Measurements from ENCODE around the gene MCF2L2.

Gene MCF2L2

DNA sequence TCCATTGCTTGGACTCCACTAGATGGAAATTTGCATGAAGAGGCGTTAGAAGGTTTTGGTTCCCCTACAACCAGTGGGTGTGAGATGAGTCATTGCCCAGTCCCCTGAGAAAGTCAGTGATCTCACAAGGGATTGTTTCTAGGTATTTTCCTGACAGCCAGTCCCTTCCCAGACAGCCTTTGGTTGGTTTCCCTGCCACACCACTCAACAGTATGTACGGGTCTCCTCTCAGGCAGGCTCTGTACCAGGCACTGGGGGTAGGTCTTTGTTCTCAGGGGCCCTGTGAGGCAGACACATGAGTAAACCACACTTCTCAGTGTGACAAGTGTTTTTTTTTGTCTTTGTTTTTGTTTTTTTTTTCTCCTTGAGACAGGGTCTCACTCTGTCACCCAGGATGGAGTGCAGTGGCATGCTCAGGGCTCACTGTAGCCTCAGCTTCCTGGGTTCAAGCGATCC is 269.8 kb downstream of the MCF2L2 start:
- ChIA-PET POLR2A (no interaction called here), CTCF (interaction anchor here (1.1 kb wide), 1 partner anchor 213 kb away, joined by 3 read pairs; no protein-coding TSS in a partner anchor)
- Histone ChIP-seq H3K4me1 (ENCODE audit: control insufficient read depth, insufficient read depth, low read length) (no peaks in the 10 kb centered on the region), H3K36me3 (ENCODE audit: control insufficient read depth in 2 of 2, insufficient read depth in 1 of 2, low read length in 2 of 2) (no peaks in the 10 kb centered on the region), H3K9me3 (ENCODE audit: control insufficient read depth, insufficient read depth, low read depth, low read length) (no peaks in the 10 kb centered on the region), H3K4me3 (ENCODE audit: low read depth, low read length) (no peak overlapping the region), H3K27ac (ENCODE audit: extremely low read depth, low read depth, low read length) (no peak overlapping the region)
- no peak for TF ChIP-seq ZNF777 (tag by site-specific recombination; IDR thresholded peaks at IDR 0.05; ENCODE audit: borderline replicate concordance)
- TF ChIP-seq PRDM1 (tag by site-specific recombination; IDR thresholded peaks at IDR 0.05) = peak; percentile 79
- TF ChIP-seq ZNF600 (tag by site-specific recombination; IDR thresholded peaks at IDR 0.05) = 0 out of 2 replicates have a peak, but pooled peaks have one; percentile 36
- peak; percentile 35; the same call in 1 of the 2 replicates for TF ChIP-seq ZBTB48 (tag by site-specific recombination; IDR thresholded peaks at IDR 0.05)
- 0 out of 2 replicates have a peak, but pooled peaks have one; percentile 10 for TF ChIP-seq ZNF335 (tag by site-specific recombination; conservative IDR thresholded peaks at IDR 0.05)
- no peak for TF ChIP-seq PATZ1 (tag by site-specific recombination; IDR thresholded peaks at IDR 0.05)
- no peak for TF ChIP-seq ZNF140 (tag by site-specific recombination; IDR thresholded peaks at IDR 0.05)
- 0 out of 2 replicates have a peak, but pooled peaks have one; percentile 20 for TF ChIP-seq ZNF629 (tag by site-specific recombination; IDR thresholded peaks at IDR 0.05)
- no peak for TF ChIP-seq ZNF701 (tag by site-specific recombination; IDR thresholded peaks at IDR 0.05)
- TF ChIP-seq EGR2 (tag by site-specific recombination; IDR thresholded peaks at IDR 0.05; ENCODE audit: low read depth) = peak; percentile 39; the same call in 1 of the 2 replicates
- TF ChIP-seq ZFHX2 (tag by site-specific recombination; conservative IDR thresholded peaks at IDR 0.05) = peak; percentile 79
- TF ChIP-seq ZNF223 (tag by site-specific recombination; IDR thresholded peaks at IDR 0.05) = no peak
- peak; percentile 58; the same call in 1 of the 2 replicates for TF ChIP-seq ZNF660 (tag by site-specific recombination; IDR thresholded peaks at IDR 0.05)

- no peaks in the 10 kb centered on the region for H3K4me1 ChIP-seq (ENCODE audit: control insufficient read depth, insufficient read depth, low read length)
- CTCF ChIA-PET = interaction anchor here (1.0 kb wide), 1 partner anchor 241 kb away, joined by 3 read pairs; no protein-coding TSS in a partner anchor
- POLR2A ChIA-PET = no interaction called here
- no peak for TF ChIP-seq BCL11A (tag by site-specific recombination; IDR thresholded peaks at IDR 0.05; ENCODE audit: low read depth)
- TF ChIP-seq, protein P1, sequence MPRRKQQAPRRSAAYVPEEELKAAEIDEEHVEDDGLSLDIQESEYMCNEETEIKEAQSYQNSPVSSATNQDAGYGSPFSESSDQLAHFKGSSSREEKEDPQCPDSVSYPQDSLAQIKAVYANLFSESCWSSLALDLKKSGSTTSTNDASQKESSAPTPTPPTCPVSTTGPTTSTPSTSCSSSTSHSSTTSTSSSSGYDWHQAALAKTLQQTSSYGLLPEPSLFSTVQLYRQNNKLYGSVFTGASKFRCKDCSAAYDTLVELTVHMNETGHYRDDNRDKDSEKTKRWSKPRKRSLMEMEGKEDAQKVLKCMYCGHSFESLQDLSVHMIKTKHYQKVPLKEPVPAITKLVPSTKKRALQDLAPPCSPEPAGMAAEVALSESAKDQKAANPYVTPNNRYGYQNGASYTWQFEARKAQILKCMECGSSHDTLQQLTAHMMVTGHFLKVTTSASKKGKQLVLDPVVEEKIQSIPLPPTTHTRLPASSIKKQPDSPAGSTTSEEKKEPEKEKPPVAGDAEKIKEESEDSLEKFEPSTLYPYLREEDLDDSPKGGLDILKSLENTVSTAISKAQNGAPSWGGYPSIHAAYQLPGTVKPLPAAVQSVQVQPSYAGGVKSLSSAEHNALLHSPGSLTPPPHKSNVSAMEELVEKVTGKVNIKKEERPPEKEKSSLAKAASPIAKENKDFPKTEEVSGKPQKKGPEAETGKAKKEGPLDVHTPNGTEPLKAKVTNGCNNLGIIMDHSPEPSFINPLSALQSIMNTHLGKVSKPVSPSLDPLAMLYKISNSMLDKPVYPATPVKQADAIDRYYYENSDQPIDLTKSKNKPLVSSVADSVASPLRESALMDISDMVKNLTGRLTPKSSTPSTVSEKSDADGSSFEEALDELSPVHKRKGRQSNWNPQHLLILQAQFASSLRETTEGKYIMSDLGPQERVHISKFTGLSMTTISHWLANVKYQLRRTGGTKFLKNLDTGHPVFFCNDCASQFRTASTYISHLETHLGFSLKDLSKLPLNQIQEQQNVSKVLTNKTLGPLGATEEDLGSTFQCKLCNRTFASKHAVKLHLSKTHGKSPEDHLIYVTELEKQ (tag by site-specific recombination; IDR thresholded peaks at IDR 0.05; ENCODE audit: borderline replicate concordance) = no peak
- TF ChIP-seq ZNF426 (tag by site-specific recombination; IDR thresholded peaks at IDR 0.05) = no peak
- TF ChIP-seq ZNF239 (tag by site-specific recombination; IDR thresholded peaks at IDR 0.05) = no peak
- no peak for TF ChIP-seq TCF7L2 (IDR thresholded peaks at IDR 0.05; ENCODE audit: borderline replicate concordance, low read depth, low read length)
- TF ChIP-seq ZNF157 (tag by site-specific recombination; IDR thresholded peaks at IDR 0.05) = no peak
- TF ChIP-seq ZBTB1 (tag by site-specific recombination; IDR thresholded peaks at IDR 0.05) = no peak
- TF ChIP-seq, protein P2, sequence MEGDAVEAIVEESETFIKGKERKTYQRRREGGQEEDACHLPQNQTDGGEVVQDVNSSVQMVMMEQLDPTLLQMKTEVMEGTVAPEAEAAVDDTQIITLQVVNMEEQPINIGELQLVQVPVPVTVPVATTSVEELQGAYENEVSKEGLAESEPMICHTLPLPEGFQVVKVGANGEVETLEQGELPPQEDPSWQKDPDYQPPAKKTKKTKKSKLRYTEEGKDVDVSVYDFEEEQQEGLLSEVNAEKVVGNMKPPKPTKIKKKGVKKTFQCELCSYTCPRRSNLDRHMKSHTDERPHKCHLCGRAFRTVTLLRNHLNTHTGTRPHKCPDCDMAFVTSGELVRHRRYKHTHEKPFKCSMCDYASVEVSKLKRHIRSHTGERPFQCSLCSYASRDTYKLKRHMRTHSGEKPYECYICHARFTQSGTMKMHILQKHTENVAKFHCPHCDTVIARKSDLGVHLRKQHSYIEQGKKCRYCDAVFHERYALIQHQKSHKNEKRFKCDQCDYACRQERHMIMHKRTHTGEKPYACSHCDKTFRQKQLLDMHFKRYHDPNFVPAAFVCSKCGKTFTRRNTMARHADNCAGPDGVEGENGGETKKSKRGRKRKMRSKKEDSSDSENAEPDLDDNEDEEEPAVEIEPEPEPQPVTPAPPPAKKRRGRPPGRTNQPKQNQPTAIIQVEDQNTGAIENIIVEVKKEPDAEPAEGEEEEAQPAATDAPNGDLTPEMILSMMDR (tag by site-specific recombination; IDR thresholded peaks at IDR 0.05) = no peak
- TF ChIP-seq IKZF3 (tag by site-specific recombination; IDR thresholded peaks at IDR 0.05) = no peak
- TF ChIP-seq ZSCAN23 (tag by site-specific recombination; IDR thresholded peaks at IDR 0.05) = no peak
- TF ChIP-seq ZNF530 (tag by site-specific recombination; IDR thresholded peaks at IDR 0.05; ENCODE audit: low read depth) = no peak
- no peak for TF ChIP-seq ZBTB49 (tag by site-specific recombination; IDR thresholded peaks at IDR 0.05; ENCODE audit: low read depth)
Observed at GRCh38 chr3:183158113-183158512, 270.3 kb downstream of the MCF2L2 start.

More at GRCh38 chr3:183158113-183158512, 270.3 kb downstream of the MCF2L2 start:
- no peak overlapping the region for H3K27ac ChIP-seq (ENCODE audit: extremely low read depth, low read depth, low read length)
- H3K4me3 ChIP-seq (ENCODE audit: low read depth, low read length) = no peak overlapping the region
- no peaks in the 10 kb centered on the region for H3K36me3 ChIP-seq (ENCODE audit: control insufficient read depth in 2 of 2, insufficient read depth in 1 of 2, low read length in 2 of 2)
- no peaks in the 10 kb centered on the region for H3K9me3 ChIP-seq (ENCODE audit: control insufficient read depth, insufficient read depth, low read depth, low read length)
